ENCODE results near the gene GP1BB.

DNA sequence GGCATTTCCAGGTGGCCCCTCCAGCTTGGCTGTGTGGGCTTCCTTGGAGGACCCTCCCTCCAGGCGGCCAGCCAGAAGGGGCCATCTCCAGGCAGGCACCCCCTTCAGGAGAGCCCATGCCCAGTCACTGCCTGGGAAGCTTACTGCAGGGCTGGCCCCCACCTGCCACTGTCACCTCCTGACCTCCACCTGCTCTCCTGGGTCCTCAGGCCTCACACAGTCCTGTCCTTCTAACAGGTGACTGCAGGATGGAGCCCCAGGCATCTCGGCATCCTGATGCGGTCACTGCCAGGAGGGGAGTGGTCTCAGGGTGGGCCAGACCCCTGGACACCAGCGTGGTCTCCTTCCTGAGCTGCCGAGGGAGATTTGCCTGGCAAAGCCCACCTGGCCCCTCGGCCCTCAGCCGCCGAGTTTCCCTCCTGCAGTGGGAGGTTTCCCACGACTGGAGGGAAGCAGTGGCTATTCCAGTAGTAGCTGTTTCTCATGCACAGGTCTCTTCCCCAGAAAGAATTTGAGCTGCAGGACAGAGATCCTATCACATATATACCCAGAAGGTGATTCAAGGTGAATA lies 50.2 kb downstream of the GP1BB start:
- TF ChIP-seq, protein P1, sequence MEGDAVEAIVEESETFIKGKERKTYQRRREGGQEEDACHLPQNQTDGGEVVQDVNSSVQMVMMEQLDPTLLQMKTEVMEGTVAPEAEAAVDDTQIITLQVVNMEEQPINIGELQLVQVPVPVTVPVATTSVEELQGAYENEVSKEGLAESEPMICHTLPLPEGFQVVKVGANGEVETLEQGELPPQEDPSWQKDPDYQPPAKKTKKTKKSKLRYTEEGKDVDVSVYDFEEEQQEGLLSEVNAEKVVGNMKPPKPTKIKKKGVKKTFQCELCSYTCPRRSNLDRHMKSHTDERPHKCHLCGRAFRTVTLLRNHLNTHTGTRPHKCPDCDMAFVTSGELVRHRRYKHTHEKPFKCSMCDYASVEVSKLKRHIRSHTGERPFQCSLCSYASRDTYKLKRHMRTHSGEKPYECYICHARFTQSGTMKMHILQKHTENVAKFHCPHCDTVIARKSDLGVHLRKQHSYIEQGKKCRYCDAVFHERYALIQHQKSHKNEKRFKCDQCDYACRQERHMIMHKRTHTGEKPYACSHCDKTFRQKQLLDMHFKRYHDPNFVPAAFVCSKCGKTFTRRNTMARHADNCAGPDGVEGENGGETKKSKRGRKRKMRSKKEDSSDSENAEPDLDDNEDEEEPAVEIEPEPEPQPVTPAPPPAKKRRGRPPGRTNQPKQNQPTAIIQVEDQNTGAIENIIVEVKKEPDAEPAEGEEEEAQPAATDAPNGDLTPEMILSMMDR (conservative IDR thresholded peaks at IDR 0.05 in 1 of 2, IDR thresholded peaks at IDR 0.05 in 1 of 2; ENCODE audit: extremely low read depth in 1 of 2, insufficient read depth in 1 of 2, low read depth in 1 of 2, low read length in 2 of 2) = no peak
- no peak for TF ChIP-seq EZH2 (IDR thresholded peaks at IDR 0.05; ENCODE audit: borderline replicate concordance, low read length)

Measured in mammary epithelial cell (primary cell).